SK-N-SH (cell line): ENCODE results near the gene USP32. TPM values are rescaled to one million over a fixed set of nuclear protein-coding genes. Genes with fewer than 3 reads are reported as not detected.

Source experiments
- CTCF ChIA-PET: fragments of 300-600, 350-600 bp; formaldehyde crosslinking; extraction: SDS; loops from one replicate; lab custom pipeline; 2021; lab: Yijun Ruan, JAX
- POLR2A ChIA-PET: fragments of 350-600 bp; sonication (Branson Sonifier 250); formaldehyde crosslinking; extraction: SDS; loops from one replicate; lab custom pipeline; 2020; ENCODE audit warnings: antibody characterized with exemption, inconsistent platforms; lab: Yijun Ruan, JAX
- DNase-seq: peaks from one replicate; pipeline ENCODE4 v3.0.0; 2012
- H2AFZ ChIP-seq: fragments of 200-600 bp; sonication (generic); 2 replicates; pipeline ENCODE4 v1.8.1; 2016; ENCODE audit warnings: antibody characterized with exemption, mild to moderate bottlenecking, low read depth
- H3F3A ChIP-seq: fragments of 200-600 bp; sonication (generic); replicated peaks from 2 replicates; pipeline ENCODE3; 2016; ENCODE audit warnings: antibody characterized with exemption, mild to moderate bottlenecking; ENCODE audit not compliant: insufficient read depth
- H3K27ac ChIP-seq, 2 experiments: fragments of 200-500 bp in 1 of 2; fragments of 200-600 bp in 1 of 2; sonication (Bioruptor generic) in 1 of 2; sonication (generic), shearing (Covaris generic) in 1 of 2; 2 replicates each; pipeline versions ENCODE4 v1.5.1 to v1.6.1; 2014 to 2016; ENCODE audit warnings: low read depth in 2 of 2, inconsistent platforms in 1 of 2, low read length in 1 of 2, mild to moderate bottlenecking in 1 of 2, mixed read lengths in 1 of 2
- H3K27me3 ChIP-seq: fragments of 200-600 bp; sonication (generic), shearing (Covaris generic); 2 replicates; pipeline ENCODE4 v1.6.1; 2016; ENCODE audit warnings: mixed run types; ENCODE audit not compliant: insufficient read depth
- H3K36me3 ChIP-seq, 2 experiments: fragments of 200-500 bp in 1 of 2; fragments of 200-600 bp in 1 of 2; sonication (Bioruptor generic) in 1 of 2; sonication (generic) in 1 of 2; replicated peaks in 1 of 2; 2 replicates each; pipeline versions ENCODE3 to v1.5.1; 2014 to 2016; ENCODE audit warnings: low read length in 1 of 2, mild to moderate bottlenecking in 1 of 2; ENCODE audit not compliant: insufficient read depth in 2 of 2, control insufficient read depth in 1 of 2
- H3K4me1 ChIP-seq, 2 experiments: fragments of 200-500 bp in 1 of 2; fragments of 200-600 bp in 1 of 2; sonication (Bioruptor generic) in 1 of 2; sonication (generic), shearing (Covaris generic) in 1 of 2; 2 replicates each; pipeline versions ENCODE4 v1.5.1 to v1.6.1; 2014 to 2016; ENCODE audit warnings: low read depth in 1 of 2, low read length in 1 of 2, mixed run types in 1 of 2; ENCODE audit not compliant: insufficient read depth in 2 of 2, control insufficient read depth in 1 of 2
- H3K4me2 ChIP-seq: fragments of 200-600 bp; sonication (generic), shearing (Covaris generic); 2 replicates; pipeline ENCODE4 v1.6.1; 2017; ENCODE audit warnings: mixed run types
- H3K4me3 ChIP-seq, 2 experiments: fragments of 200-500 bp in 1 of 2; fragments of 200-600 bp in 1 of 2; sonication (Bioruptor generic) in 1 of 2; sonication (generic), shearing (Covaris generic) in 1 of 2; 2 replicates each; pipeline versions ENCODE4 v1.5.1 to v1.8.1; 2014 to 2016; ENCODE audit warnings: low read depth in 2 of 2, inconsistent platforms in 1 of 2, low read length in 1 of 2, mild to moderate bottlenecking in 1 of 2, mixed read lengths in 1 of 2, moderate library complexity in 1 of 2
- H3K79me2 ChIP-seq: fragments of 200-600 bp; sonication (generic); 2 replicates; pipeline ENCODE4 v1.8.1; 2017; ENCODE audit warnings: mild to moderate bottlenecking; ENCODE audit not compliant: insufficient read depth
- H3K9ac ChIP-seq: fragments of 200-600 bp; sonication (generic); 2 replicates; pipeline ENCODE4 v1.6.1; 2017; ENCODE audit warnings: mixed run types
- H3K9me2 ChIP-seq: fragments of 200-600 bp; sonication (generic); 2 replicates; pipeline ENCODE4 v1.6.1; 2017; ENCODE audit warnings: mixed run types
- H3K9me3 ChIP-seq: fragments of 200-600 bp; sonication (generic); 2 replicates; pipeline ENCODE4 v1.6.1; 2017; ENCODE audit warnings: mixed run types, mild to moderate bottlenecking, moderate library complexity
- H4K20me1 ChIP-seq: fragments of 200-600 bp; sonication (generic); 2 replicates; pipeline ENCODE4 v1.6.1; 2017; ENCODE audit warnings: mild to moderate bottlenecking, mixed run types; ENCODE audit not compliant: insufficient read depth
- CHD2 ChIP-seq: fragments of 150-350 bp; IDR thresholded peaks from 2 replicates; pipeline ENCODE4 v1.6.1; 2018; ENCODE audit warnings: low read length; ENCODE audit not compliant: partially characterized antibody
- EP300 ChIP-seq, 2 experiments: IDR thresholded peaks; 2 replicates each; pipeline versions ENCODE4 v1.4.0 to v1.6.1; 2012; ENCODE audit warnings: borderline replicate concordance in 1 of 2, low read depth in 1 of 2, low read length in 1 of 2
- FOSL2 ChIP-seq: IDR thresholded peaks from 2 replicates; pipeline ENCODE4 v1.4.0; 2012; ENCODE audit warnings: low read depth, mild to moderate bottlenecking, moderate library complexity, borderline replicate concordance
- FOXJ3 ChIP-seq: sonication (generic); formaldehyde crosslinking; IDR thresholded peaks from 2 replicates; pipeline ENCODE4 v1.5.1; 2020; ENCODE audit warnings: mild to moderate bottlenecking, missing genetic modification reagents
- RAD21 ChIP-seq: IDR thresholded peaks from 2 replicates; pipeline ENCODE4 v1.6.1; 2012; ENCODE audit warnings: mild to moderate bottlenecking, low read length
- RCOR1 ChIP-seq: fragments of 150-350 bp; IDR thresholded peaks from 2 replicates; pipeline ENCODE4 v1.6.1; 2017; ENCODE audit warnings: antibody characterized with exemption, low read length
- SIN3A ChIP-seq: IDR thresholded peaks from 2 replicates; pipeline ENCODE4 v1.6.1; 2012; ENCODE audit warnings: low read depth, mild to moderate bottlenecking, low read length, moderate library complexity, borderline replicate concordance
- TCF12 ChIP-seq: IDR thresholded peaks from 2 replicates; pipeline ENCODE4 v1.4.0; 2012
- WGBS: methylation state at CpG from one replicate; pipeline ENCODE4 v1.1.6; 2017; ENCODE audit warnings: low lambda C conversion rate; 5-methylcytosine and 5-hydroxymethylcytosine counted together
- polyA plus RNA-seq, 3 experiments: library from polyadenylated mRNA; depleted of rRNA; stranded (reverse); fragments of >200 nt; gene quantifications; 2 replicates each; pipeline ENCODE4 v1.2.3, GENCODE V29; 2012
- TF ChIP-seq, protein P1 (sequence below): IDR thresholded peaks from 2 replicates; pipeline ENCODE4 v1.4.0; 2012; ENCODE audit warnings: low read depth, borderline replicate concordance
- TF ChIP-seq, protein P2 (sequence below): fragments of 150-350 bp; IDR thresholded peaks from 2 replicates; pipeline ENCODE4 v1.6.1; 2017; ENCODE audit warnings: antibody characterized with exemption, low read length, low read depth, borderline replicate concordance

Gene USP32
- polyA plus RNA-seq, 1 of the 3 experiments (the other 2 are of a cell fraction): 25.6 TPM

DNA sequence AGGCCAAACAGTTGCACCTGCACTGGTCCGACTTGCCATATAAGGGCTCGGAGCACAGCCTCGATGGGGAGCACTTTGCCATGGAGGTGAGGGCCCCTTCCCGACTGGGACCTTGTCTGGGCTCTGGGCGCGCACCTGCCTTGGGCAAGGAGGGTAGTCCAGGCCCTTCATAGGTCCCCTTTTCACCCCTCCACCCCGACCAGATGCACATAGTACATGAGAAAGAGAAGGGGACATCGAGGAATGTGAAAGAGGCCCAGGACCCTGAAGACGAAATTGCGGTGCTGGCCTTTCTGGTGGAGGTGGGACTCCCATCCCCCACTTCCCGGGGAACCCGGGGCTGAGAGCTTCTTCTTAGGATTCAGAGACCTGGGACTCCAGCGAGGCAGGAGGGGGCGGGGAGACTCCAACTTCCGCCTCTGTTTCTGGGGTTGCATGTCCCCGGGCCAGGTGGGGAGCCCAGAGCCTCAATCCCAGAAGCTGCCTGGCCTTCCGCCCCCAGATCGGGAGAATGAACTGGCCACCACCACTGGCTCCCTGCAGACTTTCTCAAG, 234.4 kb downstream of the USP32 start:
- POLR2A ChIA-PET: no interaction called here
- Histone ChIP-seq H2AFZ (no peak overlapping the region), H3K9ac (no peak overlapping the region), H3K4me1 (peaks cover 7 to 12% of the 10 kb centered on the region in 2 experiments; a peak in 2 of 4 replicates), H3K9me2 (no peaks in the 10 kb centered on the region), H3K4me3 (no peak overlapping the region), H3K36me3 (no peaks in the 10 kb centered on the region), H3K27ac (no peak overlapping the region), H3F3A (no peaks in the 10 kb centered on the region), H3K27me3 (no peaks in the 10 kb centered on the region), H3K79me2 (no peaks in the 10 kb centered on the region), H4K20me1 (no peaks in the 10 kb centered on the region), H3K4me2 (no peak overlapping the region), H3K9me3 (no peaks in the 10 kb centered on the region)
- 68% methylated on average over 14 of the region's 18 CpGs for WGBS
- TF ChIP-seq RAD21: no peak
- TF ChIP-seq FOSL2: no peak
- TF ChIP-seq RCOR1: no peak
- no peak for TF ChIP-seq SIN3A
- TF ChIP-seq FOXJ3: no peak
- peak; percentile 37 for DNase-seq
- CTCF ChIA-PET: interaction anchor here (1.0 to 1.5 kb wide), 5 partner anchors 10 to 279 kb away, joined by 3 to 4 read pairs (median 3); no protein-coding TSS in a partner anchor

DNA sequence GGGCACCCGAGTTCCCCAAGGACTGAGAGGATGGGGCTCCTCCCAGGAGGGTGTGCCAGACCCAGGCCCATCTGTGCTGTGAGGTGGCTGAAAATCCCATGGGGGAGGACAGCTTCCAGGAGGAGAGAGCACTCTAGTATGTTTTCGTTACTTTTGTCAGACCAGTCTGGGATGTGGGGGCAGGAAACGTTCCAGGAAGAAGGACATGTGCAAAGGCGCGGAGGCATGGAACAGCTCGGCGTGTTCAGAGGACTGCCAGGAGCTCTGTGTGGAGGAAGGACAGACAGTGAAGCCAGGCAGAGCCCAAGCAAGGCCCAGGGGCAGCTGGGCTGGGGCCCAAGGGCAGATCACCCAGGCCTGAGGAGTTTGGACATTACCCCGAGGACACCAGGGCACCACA, 235.2 kb downstream of the USP32 start:
- Histone ChIP-seq H3K9me2 (no peaks in the 10 kb centered on the region), H3K4me2 (no peak overlapping the region), H3F3A (no peaks in the 10 kb centered on the region), H3K36me3 (no peaks in the 10 kb centered on the region), H3K4me3 (no peak overlapping the region), H3K27ac (no peak overlapping the region), H3K4me1 (peaks cover 7 to 8% of the 10 kb centered on the region in 2 experiments; a peak in 2 of 4 replicates), H2AFZ (no peak overlapping the region), H3K27me3 (peaks cover under 1% of the 10 kb centered on the region; the same call in 1 of the 2 replicates), H3K9me3 (no peaks in the 10 kb centered on the region), H4K20me1 (no peaks in the 10 kb centered on the region), H3K79me2 (no peaks in the 10 kb centered on the region), H3K9ac (no peak overlapping the region)
- DNase-seq: peak; percentile 34
- WGBS: 76% methylated on average over 8 of the region's 8 CpGs
- TF ChIP-seq TCF12 (no peak), CHD2 (no peak)
- TF ChIP-seq, protein P1, sequence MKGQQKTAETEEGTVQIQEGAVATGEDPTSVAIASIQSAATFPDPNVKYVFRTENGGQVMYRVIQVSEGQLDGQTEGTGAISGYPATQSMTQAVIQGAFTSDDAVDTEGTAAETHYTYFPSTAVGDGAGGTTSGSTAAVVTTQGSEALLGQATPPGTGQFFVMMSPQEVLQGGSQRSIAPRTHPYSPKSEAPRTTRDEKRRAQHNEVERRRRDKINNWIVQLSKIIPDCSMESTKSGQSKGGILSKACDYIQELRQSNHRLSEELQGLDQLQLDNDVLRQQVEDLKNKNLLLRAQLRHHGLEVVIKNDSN: no peak
- TF ChIP-seq, protein P2, sequence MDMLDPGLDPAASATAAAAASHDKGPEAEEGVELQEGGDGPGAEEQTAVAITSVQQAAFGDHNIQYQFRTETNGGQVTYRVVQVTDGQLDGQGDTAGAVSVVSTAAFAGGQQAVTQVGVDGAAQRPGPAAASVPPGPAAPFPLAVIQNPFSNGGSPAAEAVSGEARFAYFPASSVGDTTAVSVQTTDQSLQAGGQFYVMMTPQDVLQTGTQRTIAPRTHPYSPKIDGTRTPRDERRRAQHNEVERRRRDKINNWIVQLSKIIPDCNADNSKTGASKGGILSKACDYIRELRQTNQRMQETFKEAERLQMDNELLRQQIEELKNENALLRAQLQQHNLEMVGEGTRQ: no peak
- CTCF ChIA-PET: interaction anchor here (1.0 to 1.5 kb wide), 4 partner anchors 12 to 280 kb away, joined by 3 to 5 read pairs (median 3); no protein-coding TSS in a partner anchor
- POLR2A ChIA-PET: no interaction called here

DNA sequence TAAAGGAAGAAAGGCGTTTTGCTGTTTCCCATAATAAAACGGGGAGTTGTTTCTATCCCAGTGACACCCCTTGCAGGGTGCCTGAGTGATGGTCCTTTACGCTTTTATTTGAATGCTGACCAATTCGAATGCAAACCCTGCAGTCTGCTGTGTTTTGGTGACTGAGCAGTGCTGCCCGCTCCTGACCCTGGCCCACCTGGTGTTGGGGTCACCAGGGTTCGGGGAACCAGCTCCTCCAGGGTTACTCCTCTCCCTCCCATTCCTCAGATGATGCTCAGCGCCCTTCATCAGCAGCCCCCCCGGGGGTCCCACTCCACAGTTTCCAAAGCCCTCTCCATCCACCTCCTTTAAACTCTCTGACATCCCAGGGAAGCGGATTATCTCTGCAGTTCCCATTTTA, 236.1 kb downstream of the USP32 start:
- H3K9ac ChIP-seq: no peak overlapping the region
- CTCF ChIA-PET: interaction anchor here (0.8 kb wide), 1 partner anchor 25 kb away, joined by 3 read pairs; no protein-coding TSS in a partner anchor
- no peaks in the 10 kb centered on the region for H3F3A ChIP-seq
- no peak for DNase-seq
- H3K36me3 ChIP-seq: no peaks in the 10 kb centered on the region
- H3K9me2 ChIP-seq: no peaks in the 10 kb centered on the region
- no peaks in the 10 kb centered on the region for H4K20me1 ChIP-seq
- no peak overlapping the region for H3K27ac ChIP-seq
- H3K9me3 ChIP-seq: no peaks in the 10 kb centered on the region
- H3K27me3 ChIP-seq: peaks cover 10% of the 10 kb centered on the region
- H3K4me3 ChIP-seq: no peak overlapping the region
- H3K79me2 ChIP-seq: no peaks in the 10 kb centered on the region
- peaks cover 5 to 10% of the 10 kb centered on the region in 2 experiments; a peak in 2 of 4 replicates for H3K4me1 ChIP-seq
- WGBS: 71% methylated on average over 9 of the region's 9 CpGs
- no peak for TF ChIP-seq EP300 (IDR thresholded peaks at IDR 0.05; ENCODE audit: borderline replicate concordance in 1 of 2, low read depth in 1 of 2, low read length in 1 of 2)
- TF ChIP-seq, all 33 proteins: peak for 0
- H3K4me2 ChIP-seq: no peak overlapping the region
- POLR2A ChIA-PET: no interaction called here
- H2AFZ ChIP-seq: no peak overlapping the region
